A673 (cell line): ENCODE results near the gene SLCO1B1. TPM values are rescaled to one million over a fixed set of nuclear protein-coding genes. Genes with fewer than 3 reads are reported as not detected.
"Not testable (repeated sequence)": the region's sequence is repeated elsewhere in the genome, so short reads cannot be mapped to it uniquely, and the experiment has no call there.

Experiments used
- BruUV-seq: library from RNA; stranded (reverse); fragments of 400-500 nt; replicated peaks from 2 replicates; lab custom pipeline; 2021; lab: Mats Ljungman, UMichigan
- CTCF ChIA-PET: fragments of 300-600 bp; sonication (Branson Sonifier 250); formaldehyde crosslinking; loops from one replicate; lab custom pipeline; 2022; ENCODE audit warnings: antibody characterized with exemption; lab: Charles Lee
- POLR2A ChIA-PET: fragments of 300-600 bp; sonication (Branson Sonifier 250); formaldehyde crosslinking; loops from one replicate; lab custom pipeline; 2022; ENCODE audit warnings: antibody characterized with exemption; ENCODE audit not compliant: low non-redundant PET; lab: Charles Lee
- DNase-seq: peaks from one replicate; pipeline ENCODE4 v3.0.0-alpha.2; 2015; ENCODE audit warnings: low spot score
- H3K27ac ChIP-seq: fragments of 200-600 bp; sonication (generic); 2 replicates; pipeline ENCODE4 v1.5.1; 2016; ENCODE audit warnings: mixed run types, low read depth, mild to moderate bottlenecking, mixed read lengths, antibody characterized with exemption, low read length; ENCODE audit not compliant: poor library complexity, severe bottlenecking
- H3K27me3 ChIP-seq: fragments of 200-600 bp; sonication (generic); replicated peaks from 2 replicates; pipeline ENCODE4 v1.6.1; 2017; ENCODE audit warnings: mixed run types, low read depth, mild to moderate bottlenecking, mixed read lengths, antibody characterized with exemption, low read length; ENCODE audit not compliant: insufficient read depth, poor library complexity
- H3K36me3 ChIP-seq: fragments of 200-600 bp; sonication (generic); 2 replicates; pipeline ENCODE4 v1.6.1; 2016; ENCODE audit warnings: mixed run types, mild to moderate bottlenecking, mixed read lengths, antibody characterized with exemption, low read length; ENCODE audit not compliant: insufficient read depth, poor library complexity, severe bottlenecking
- H3K4me1 ChIP-seq: fragments of 200-600 bp; sonication (generic); 2 replicates; pipeline ENCODE4 v1.6.1; 2017; ENCODE audit warnings: mixed run types, mild to moderate bottlenecking, mixed read lengths, antibody characterized with exemption, low read length; ENCODE audit not compliant: insufficient read depth, poor library complexity, severe bottlenecking
- H3K4me3 ChIP-seq: fragments of 200-600 bp; sonication (generic); 2 replicates; pipeline ENCODE4 v1.5.1; 2016; ENCODE audit warnings: low read depth, mixed run types, mild to moderate bottlenecking, mixed read lengths, low read length; ENCODE audit not compliant: poor library complexity, severe bottlenecking
- H3K9me3 ChIP-seq: fragments of 200-600 bp; sonication (generic); 2 replicates; pipeline ENCODE4 v1.6.1; 2016; ENCODE audit warnings: mixed run types, low read depth, mild to moderate bottlenecking, mixed read lengths, antibody characterized with exemption, low read length; ENCODE audit not compliant: poor library complexity, severe bottlenecking
- EZH2 ChIP-seq: fragments of 200-600 bp; sonication (generic); IDR thresholded peaks from 2 replicates; pipeline ENCODE4 v1.6.1; 2017; ENCODE audit warnings: borderline replicate concordance, low read depth, mild to moderate bottlenecking, mixed read lengths, antibody characterized with exemption, low read length; ENCODE audit not compliant: poor library complexity, severe bottlenecking
- intact Hi-C: fragments of 100-400 bp; cut with micrococcal nuclease; formaldehyde crosslinking; loops from one replicate; pipeline ENCODE4 v1.10.0; 2022; ENCODE audit not compliant: unreplicated experiment
- total RNA-seq: library from RNA; stranded (reverse); gene quantifications from 2 replicates; pipeline ENCODE4 v1.2.3, GENCODE V29; 2021
- TF ChIP-seq, protein P1 (sequence below): fragments of 300-800, 200-600 bp; sonication (generic); conservative IDR thresholded peaks from 2 replicates; pipeline ENCODE4 v1.5.1; 2017; ENCODE audit warnings: low read depth, mild to moderate bottlenecking, antibody characterized with exemption, low read length, moderate library complexity, mixed read lengths

SLCO1B1 gene
- total RNA-seq, 1 experiment from 2014 or later = not detected

GRCh38 chr12:21129351-21129750 lies 1.6 kb upstream of the SLCO1B1 start:
- H3K36me3 ChIP-seq = no peaks in the 10 kb centered on the region
- intact Hi-C loops = no loop called here
- BruUV-seq = no TSS peak
- no peak for TF ChIP-seq EZH2
- TF ChIP-seq, protein P1, sequence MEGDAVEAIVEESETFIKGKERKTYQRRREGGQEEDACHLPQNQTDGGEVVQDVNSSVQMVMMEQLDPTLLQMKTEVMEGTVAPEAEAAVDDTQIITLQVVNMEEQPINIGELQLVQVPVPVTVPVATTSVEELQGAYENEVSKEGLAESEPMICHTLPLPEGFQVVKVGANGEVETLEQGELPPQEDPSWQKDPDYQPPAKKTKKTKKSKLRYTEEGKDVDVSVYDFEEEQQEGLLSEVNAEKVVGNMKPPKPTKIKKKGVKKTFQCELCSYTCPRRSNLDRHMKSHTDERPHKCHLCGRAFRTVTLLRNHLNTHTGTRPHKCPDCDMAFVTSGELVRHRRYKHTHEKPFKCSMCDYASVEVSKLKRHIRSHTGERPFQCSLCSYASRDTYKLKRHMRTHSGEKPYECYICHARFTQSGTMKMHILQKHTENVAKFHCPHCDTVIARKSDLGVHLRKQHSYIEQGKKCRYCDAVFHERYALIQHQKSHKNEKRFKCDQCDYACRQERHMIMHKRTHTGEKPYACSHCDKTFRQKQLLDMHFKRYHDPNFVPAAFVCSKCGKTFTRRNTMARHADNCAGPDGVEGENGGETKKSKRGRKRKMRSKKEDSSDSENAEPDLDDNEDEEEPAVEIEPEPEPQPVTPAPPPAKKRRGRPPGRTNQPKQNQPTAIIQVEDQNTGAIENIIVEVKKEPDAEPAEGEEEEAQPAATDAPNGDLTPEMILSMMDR = no peak
- H3K9me3 ChIP-seq = no peaks in the 10 kb centered on the region
- no peak for DNase-seq
- no peak overlapping the region for H3K4me3 ChIP-seq
- CTCF ChIA-PET = no interaction called here
- H3K4me1 ChIP-seq = no peaks in the 10 kb centered on the region
- no peaks in the 10 kb centered on the region for H3K27me3 ChIP-seq
- H3K27ac ChIP-seq = no peak overlapping the region
- POLR2A ChIA-PET = no interaction called here

DNA sequence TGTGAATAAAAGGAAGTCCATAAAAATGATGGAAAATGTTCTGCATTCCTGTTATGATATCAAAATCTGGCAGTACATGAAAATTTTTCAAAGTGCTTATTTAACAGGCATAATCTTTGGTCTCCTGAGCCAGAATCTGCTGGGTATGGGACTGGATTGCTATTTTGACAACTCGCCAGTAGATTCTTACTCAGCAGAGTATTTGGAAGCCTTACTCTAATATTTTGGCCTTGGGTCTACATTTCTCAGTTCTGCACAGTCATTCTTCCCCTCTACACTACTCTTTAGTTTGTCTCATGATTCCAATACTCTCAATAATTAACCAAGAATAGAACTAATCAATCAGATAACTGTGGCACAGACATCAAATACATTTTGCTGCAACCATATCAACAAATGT lies 1.1 kb upstream of the SLCO1B1 start:
- TF ChIP-seq EZH2 = no peak
- TF ChIP-seq, protein P1 = no peak
- no peaks in the 10 kb centered on the region for H3K4me1 ChIP-seq
- POLR2A ChIA-PET = no interaction called here
- CTCF ChIA-PET = no interaction called here
- DNase-seq = no peak
- no peaks in the 10 kb centered on the region for H3K9me3 ChIP-seq
- intact Hi-C loops = no loop called here
- no peak overlapping the region for H3K27ac ChIP-seq
- no peak overlapping the region for H3K4me3 ChIP-seq
- no TSS peak for BruUV-seq
- H3K27me3 ChIP-seq = no peaks in the 10 kb centered on the region
- no peaks in the 10 kb centered on the region for H3K36me3 ChIP-seq

GRCh38 chr12:21137318-21137999 lies 6.5 kb downstream of the SLCO1B1 start:
- H3K36me3 ChIP-seq, H3K9me3 ChIP-seq, POLR2A ChIA-PET, BruUV-seq, intact Hi-C loops, H3K27me3 ChIP-seq, CTCF ChIA-PET, H3K27ac ChIP-seq, DNase-seq, H3K4me1 ChIP-seq, H3K4me3 ChIP-seq: not testable (repeated sequence)

- intact Hi-C loops = no loop called here
- POLR2A ChIA-PET = no interaction called here
- TF ChIP-seq EZH2 = no peak
- TF ChIP-seq, protein P1 = no peak
Measured at GRCh38 chr12:21138016-21138415, 7.0 kb downstream of the SLCO1B1 start.

More at GRCh38 chr12:21138016-21138415, 7.0 kb downstream of the SLCO1B1 start:
- Histone ChIP-seq H3K27me3 (no peaks in the 10 kb centered on the region), H3K4me1 (no peaks in the 10 kb centered on the region), H3K27ac (no peak overlapping the region), H3K4me3 (no peak overlapping the region), H3K36me3 (no peaks in the 10 kb centered on the region), H3K9me3 (no peaks in the 10 kb centered on the region)
- no peak for DNase-seq
- CTCF ChIA-PET = no interaction called here
- no TSS peak for BruUV-seq
